B cell (primary cell): ENCODE results near the gene FAM124A.

ENCODE experiments used
- CTCF ChIP-seq: fragments of 200-600 bp; IDR thresholded peaks from one replicate; pipeline ENCODE4 v1.8.0; 2022; ENCODE audit warnings: antibody characterized with exemption, mild to moderate bottlenecking
- EZH2 ChIP-seq: IDR thresholded peaks from 2 replicates; pipeline ENCODE4 v1.6.1; 2012; ENCODE audit warnings: borderline replicate concordance, low read depth, mild to moderate bottlenecking, moderate library complexity, low read length; ENCODE audit not compliant: insufficient read depth, poor library complexity, severe bottlenecking

GRCh38 chr13:51235186-51235585 lies 13.0 kb downstream of the FAM124A start:
- TF ChIP-seq CTCF (no peak), EZH2 (no peak)
